Inflammatory macrophage treated with lipopolysaccharide for 1 hour (primary cell): ENCODE data around the gene SLC22A12.

Experiments
- DNase-seq, 2 donors: peaks; one replicate each; pipeline ENCODE4 v3.0.0-alpha.2; 2020 to 2022

SLC22A12 gene

GRCh38 chr11:64563966-64564365 lies 27.1 kb upstream of the SLC22A12 start:
- no peak for DNase-seq

- no peak for DNase-seq
These were observed 26.6 kb upstream of the SLC22A12 start for GRCh38 chr11:64564419-64564818.

- no peak for DNase-seq
These were observed 25.8 kb upstream of the SLC22A12 start for GRCh38 chr11:64564947-64565889.

GRCh38 chr11:64566042-64566914 lies 24.7 kb upstream of the SLC22A12 start:
- DNase-seq, result no peak

GRCh38 chr11:64566915-64567891 lies 23.8 kb upstream of the SLC22A12 start:
- no peak for DNase-seq

GRCh38 chr11:64568041-64568571 lies 22.9 kb upstream of the SLC22A12 start:
- no peak for DNase-seq

- DNase-seq, result no peak
These were observed 22.4 kb upstream of the SLC22A12 start for GRCh38 chr11:64568584-64569140.

GRCh38 chr11:64569300-64569970 lies 21.6 kb upstream of the SLC22A12 start:
- DNase-seq, result no peak

- no peak for DNase-seq
These were observed 20.7 kb upstream of the SLC22A12 start for GRCh38 chr11:64570341-64570740.

- no peak for DNase-seq
These were observed 20.0 kb upstream of the SLC22A12 start for GRCh38 chr11:64571050-64571409.

- DNase-seq, result no peak
These were observed 19.5 kb upstream of the SLC22A12 start for GRCh38 chr11:64571410-64572091.

GRCh38 chr11:64572143-64572542 lies 18.9 kb upstream of the SLC22A12 start:
- no peak for DNase-seq

GRCh38 chr11:64577202-64577601 lies 13.8 kb upstream of the SLC22A12 start:
- no peak for DNase-seq

- no peak for DNase-seq
These were observed 10.6 kb upstream of the SLC22A12 start for GRCh38 chr11:64580412-64580811.

- no peak for DNase-seq
These were observed 9.9 kb upstream of the SLC22A12 start for GRCh38 chr11:64581057-64581523.

- DNase-seq, result no peak
These were observed 8.1 kb upstream of the SLC22A12 start for GRCh38 chr11:64582885-64583284.

- no peak for DNase-seq
These were observed 7.4 kb upstream of the SLC22A12 start for GRCh38 chr11:64583296-64584262.

- no peak for DNase-seq
These were observed 5.9 kb upstream of the SLC22A12 start for GRCh38 chr11:64585150-64585549.

- peak; percentile 57 to 76 for DNase-seq
These were observed 4.7 kb upstream of the SLC22A12 start for GRCh38 chr11:64586366-64586765.
